HG02970 (cell line): ENCODE measurements around the gene SIPA1L3.
"Not testable (repeated sequence)": the region's sequence is repeated elsewhere in the genome, so short reads cannot be mapped to it uniquely, and the experiment has no call there.

ENCODE experiments used
- ATAC-seq: cut with Tn5 transposase; IDR thresholded peaks from one replicate; pipeline ENCODE4 v1.9.1; 2021; ENCODE audit warnings: mild to moderate bottlenecking, moderate library complexity, moderate number of reproducible peaks; ENCODE audit not compliant: unreplicated experiment, low FRiP score

The SIPA1L3 gene

GRCh38 chr19:37906869-37907734 is at the start of gene SIPA1L3:
SIPA1L3 (plus strand) TSS chr19:37907208; CDS start chr19:38081566, 174,358 bp downstream.
- ATAC-seq = peak; percentile 67

- no peak for ATAC-seq
Observed at GRCh38 chr19:37864501-37864900, 42.5 kb upstream of the SIPA1L3 start.

- not testable (repeated sequence) for ATAC-seq
Observed at GRCh38 chr19:37865930-37866329, 41.1 kb upstream of the SIPA1L3 start.

- no peak for ATAC-seq
Observed at GRCh38 chr19:37867831-37868230, 39.2 kb upstream of the SIPA1L3 start.

GRCh38 chr19:37869766-37870340 is 37.2 kb upstream of the SIPA1L3 start:
- no peak for ATAC-seq

GRCh38 chr19:37872383-37872782 is 34.6 kb upstream of the SIPA1L3 start:
- ATAC-seq = no peak

GRCh38 chr19:37874784-37875183 is 32.2 kb upstream of the SIPA1L3 start:
- ATAC-seq = no peak

GRCh38 chr19:37876032-37876431 is 31.0 kb upstream of the SIPA1L3 start:
- no peak for ATAC-seq

GRCh38 chr19:37877147-37877546 is 29.9 kb upstream of the SIPA1L3 start:
- no peak for ATAC-seq

- no peak for ATAC-seq
Observed at GRCh38 chr19:37885392-37885791, 21.6 kb upstream of the SIPA1L3 start.

GRCh38 chr19:37886571-37886970 is 20.4 kb upstream of the SIPA1L3 start:
- no peak for ATAC-seq

GRCh38 chr19:37893845-37894575 is 13.0 kb upstream of the SIPA1L3 start:
- no peak for ATAC-seq

GRCh38 chr19:37896180-37896579 is 10.8 kb upstream of the SIPA1L3 start:
- ATAC-seq = no peak

GRCh38 chr19:37899453-37899852 is 7.6 kb upstream of the SIPA1L3 start:
- no peak for ATAC-seq

- no peak for ATAC-seq
Observed at GRCh38 chr19:37899966-37900365, 7.0 kb upstream of the SIPA1L3 start.

- no peak for ATAC-seq
Observed at GRCh38 chr19:37902668-37903067, 4.3 kb upstream of the SIPA1L3 start.

GRCh38 chr19:37903096-37903495 is 3.9 kb upstream of the SIPA1L3 start:
- ATAC-seq = no peak

- ATAC-seq = peak; percentile 24
Observed at GRCh38 chr19:37905946-37906868, 801 bp upstream of the SIPA1L3 start, which contains the start of gene WDR87. WDR87 (minus strand) TSS chr19:37906594; CDS start chr19:37898239, 8,355 bp downstream.

- no peak for ATAC-seq
Observed at GRCh38 chr19:37907735-37908455, 887 bp downstream of the SIPA1L3 start.
